ENCODE results near the gene THSD7A.

DNA sequence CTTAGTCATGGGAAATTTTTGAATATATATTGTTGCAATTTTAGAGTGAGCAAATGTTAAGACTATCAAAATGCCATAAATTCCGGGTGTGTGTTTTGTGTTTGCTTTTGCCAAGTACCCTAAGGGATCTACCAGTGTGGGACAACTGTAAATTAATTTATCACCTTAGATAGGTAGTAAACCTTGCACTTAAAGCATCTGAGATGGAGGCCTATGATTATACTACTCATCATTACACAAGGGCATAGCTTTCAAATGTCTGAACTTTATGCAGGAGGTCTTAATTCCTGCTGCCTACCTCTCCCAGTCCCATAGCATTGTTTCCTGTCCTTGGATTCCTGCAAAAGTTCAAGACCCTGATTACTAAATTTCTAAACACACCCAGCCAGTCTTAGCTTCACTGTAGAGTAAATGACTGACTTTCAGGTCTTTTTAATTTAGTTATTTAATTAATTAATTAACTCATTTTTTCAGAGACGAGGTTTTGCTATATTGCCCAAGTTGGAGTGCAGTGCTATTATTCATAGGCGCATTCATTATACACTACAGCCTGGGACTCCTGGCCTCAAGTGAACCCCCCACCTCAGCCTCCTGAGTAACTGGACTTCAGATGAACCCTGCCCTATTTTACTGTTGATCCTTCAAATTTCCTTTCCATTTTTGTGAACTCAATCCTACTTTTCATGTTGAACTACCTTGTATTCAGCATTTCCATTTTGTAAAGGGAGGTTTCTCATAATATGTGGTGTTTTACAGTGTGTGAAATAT is 47.0 kb downstream of the THSD7A start:
- no peak for TF ChIP-seq POLR2A (IDR thresholded peaks at IDR 0.05)
- TF ChIP-seq, protein P1, sequence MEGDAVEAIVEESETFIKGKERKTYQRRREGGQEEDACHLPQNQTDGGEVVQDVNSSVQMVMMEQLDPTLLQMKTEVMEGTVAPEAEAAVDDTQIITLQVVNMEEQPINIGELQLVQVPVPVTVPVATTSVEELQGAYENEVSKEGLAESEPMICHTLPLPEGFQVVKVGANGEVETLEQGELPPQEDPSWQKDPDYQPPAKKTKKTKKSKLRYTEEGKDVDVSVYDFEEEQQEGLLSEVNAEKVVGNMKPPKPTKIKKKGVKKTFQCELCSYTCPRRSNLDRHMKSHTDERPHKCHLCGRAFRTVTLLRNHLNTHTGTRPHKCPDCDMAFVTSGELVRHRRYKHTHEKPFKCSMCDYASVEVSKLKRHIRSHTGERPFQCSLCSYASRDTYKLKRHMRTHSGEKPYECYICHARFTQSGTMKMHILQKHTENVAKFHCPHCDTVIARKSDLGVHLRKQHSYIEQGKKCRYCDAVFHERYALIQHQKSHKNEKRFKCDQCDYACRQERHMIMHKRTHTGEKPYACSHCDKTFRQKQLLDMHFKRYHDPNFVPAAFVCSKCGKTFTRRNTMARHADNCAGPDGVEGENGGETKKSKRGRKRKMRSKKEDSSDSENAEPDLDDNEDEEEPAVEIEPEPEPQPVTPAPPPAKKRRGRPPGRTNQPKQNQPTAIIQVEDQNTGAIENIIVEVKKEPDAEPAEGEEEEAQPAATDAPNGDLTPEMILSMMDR (IDR thresholded peaks at IDR 0.05): no peak
- no peak for TF ChIP-seq POLR2AphosphoS5 (IDR thresholded peaks at IDR 0.05)

All from breast epithelium (tissue), 3 donors.